Type B pancreatic cell (in vitro differentiated cells): ENCODE data around the gene SLC22A31. TPM values are rescaled to one million over a fixed set of nuclear protein-coding genes. Genes with fewer than 3 reads are reported as not detected.

ENCODE experiments used
- DNase-seq: peaks from one replicate; pipeline ENCODE4 v3.0.0; 2021; ENCODE audit warnings: mixed read lengths; ENCODE audit not compliant: unreplicated experiment; ENCODE audit errors: extremely low spot score
- H3K27ac Mint-ChIP-seq: 2 replicates; pipeline ENCODE4 v1.8.0; 2021; ENCODE audit warnings: mild to moderate bottlenecking, mixed read lengths
- H3K27me3 Mint-ChIP-seq: 2 replicates; pipeline ENCODE4 v1.8.0; 2021; ENCODE audit warnings: mixed read lengths
- H3K36me3 Mint-ChIP-seq: 2 replicates; pipeline ENCODE4 v1.8.0; 2021; ENCODE audit warnings: mixed read lengths
- H3K4me1 Mint-ChIP-seq: one replicate; pipeline ENCODE4 v1.8.0; 2021; ENCODE audit warnings: mixed read lengths; ENCODE audit not compliant: unreplicated experiment
- H3K4me3 Mint-ChIP-seq: 2 replicates; pipeline ENCODE4 v1.8.0; 2021; ENCODE audit warnings: mild to moderate bottlenecking, mixed read lengths
- H3K9me3 Mint-ChIP-seq: 2 replicates; pipeline ENCODE4 v1.8.0; 2021; ENCODE audit warnings: mixed read lengths
- total RNA-seq: library from RNA; stranded (reverse); gene quantifications from 2 replicates; pipeline ENCODE4 v1.2.1, GENCODE V29; 2021; ENCODE audit warnings: low replicate concordance
- TF ChIP-seq, protein P1 (sequence below): fragments of 200-600 bp; sonication (generic); conservative IDR thresholded peaks from 2 replicates; pipeline ENCODE4 v1.5.0; 2021; ENCODE audit warnings: antibody characterized with exemption, mild to moderate bottlenecking

Gene SLC22A31
- total RNA-seq, 1 donor from 2014 or later: 2.9 TPM

DNA sequence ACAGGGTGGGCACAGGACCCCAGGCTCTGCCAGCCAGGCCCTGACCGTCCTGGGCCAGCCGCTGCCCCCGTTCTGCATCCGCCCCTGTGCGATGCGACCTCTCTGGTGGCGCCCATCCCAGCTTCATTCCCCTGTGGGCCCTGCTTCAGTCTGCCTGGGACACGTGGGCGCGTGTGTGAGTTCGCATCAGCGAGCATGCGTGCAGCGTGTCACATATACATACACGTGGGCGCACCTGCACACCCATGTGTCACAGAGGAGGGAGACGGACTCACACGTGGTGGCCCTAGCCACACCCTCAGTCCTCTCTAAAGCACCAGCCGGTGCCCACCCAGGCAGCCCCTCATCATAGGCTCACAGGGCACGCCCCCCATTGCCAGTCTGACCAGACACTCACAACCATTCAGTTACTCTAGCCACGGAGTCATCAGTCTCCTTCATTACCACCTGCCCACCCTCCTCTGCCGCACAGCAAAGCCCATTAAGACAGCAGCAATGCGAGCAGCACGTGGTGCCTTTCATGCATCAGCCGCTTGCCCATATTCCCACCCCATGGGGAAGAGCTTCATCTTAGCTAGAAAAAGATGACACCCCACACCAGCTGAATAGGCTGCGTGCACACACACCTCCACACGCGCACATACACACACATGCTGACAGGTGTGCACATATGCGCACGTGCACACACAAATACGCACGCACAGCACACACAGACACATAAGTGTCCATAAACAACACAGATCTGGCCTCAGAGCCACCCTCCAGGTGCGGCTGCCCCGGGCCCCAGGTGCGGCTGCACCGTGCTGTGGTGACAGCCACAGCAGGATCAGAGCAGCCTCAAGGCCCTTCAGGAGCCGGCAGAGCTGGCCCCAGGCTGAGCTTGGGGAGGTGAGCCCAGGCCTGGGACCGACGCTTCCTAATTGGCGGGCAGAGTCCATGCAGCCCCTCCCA is 38.3 kb downstream of the SLC22A31 start:
- H3K9me3 Mint-ChIP-seq: no peaks in the 10 kb centered on the region
- H3K27me3 Mint-ChIP-seq: peaks cover 8% of the 10 kb centered on the region
- H3K27ac Mint-ChIP-seq: peak overlapping the region; percentile 43
- H3K4me3 Mint-ChIP-seq: no peak overlapping the region
- H3K36me3 Mint-ChIP-seq: no peaks in the 10 kb centered on the region
- H3K4me1 Mint-ChIP-seq: peaks cover 9% of the 10 kb centered on the region
- no peak for DNase-seq
- TF ChIP-seq, protein P1, sequence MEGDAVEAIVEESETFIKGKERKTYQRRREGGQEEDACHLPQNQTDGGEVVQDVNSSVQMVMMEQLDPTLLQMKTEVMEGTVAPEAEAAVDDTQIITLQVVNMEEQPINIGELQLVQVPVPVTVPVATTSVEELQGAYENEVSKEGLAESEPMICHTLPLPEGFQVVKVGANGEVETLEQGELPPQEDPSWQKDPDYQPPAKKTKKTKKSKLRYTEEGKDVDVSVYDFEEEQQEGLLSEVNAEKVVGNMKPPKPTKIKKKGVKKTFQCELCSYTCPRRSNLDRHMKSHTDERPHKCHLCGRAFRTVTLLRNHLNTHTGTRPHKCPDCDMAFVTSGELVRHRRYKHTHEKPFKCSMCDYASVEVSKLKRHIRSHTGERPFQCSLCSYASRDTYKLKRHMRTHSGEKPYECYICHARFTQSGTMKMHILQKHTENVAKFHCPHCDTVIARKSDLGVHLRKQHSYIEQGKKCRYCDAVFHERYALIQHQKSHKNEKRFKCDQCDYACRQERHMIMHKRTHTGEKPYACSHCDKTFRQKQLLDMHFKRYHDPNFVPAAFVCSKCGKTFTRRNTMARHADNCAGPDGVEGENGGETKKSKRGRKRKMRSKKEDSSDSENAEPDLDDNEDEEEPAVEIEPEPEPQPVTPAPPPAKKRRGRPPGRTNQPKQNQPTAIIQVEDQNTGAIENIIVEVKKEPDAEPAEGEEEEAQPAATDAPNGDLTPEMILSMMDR: no peak

DNA sequence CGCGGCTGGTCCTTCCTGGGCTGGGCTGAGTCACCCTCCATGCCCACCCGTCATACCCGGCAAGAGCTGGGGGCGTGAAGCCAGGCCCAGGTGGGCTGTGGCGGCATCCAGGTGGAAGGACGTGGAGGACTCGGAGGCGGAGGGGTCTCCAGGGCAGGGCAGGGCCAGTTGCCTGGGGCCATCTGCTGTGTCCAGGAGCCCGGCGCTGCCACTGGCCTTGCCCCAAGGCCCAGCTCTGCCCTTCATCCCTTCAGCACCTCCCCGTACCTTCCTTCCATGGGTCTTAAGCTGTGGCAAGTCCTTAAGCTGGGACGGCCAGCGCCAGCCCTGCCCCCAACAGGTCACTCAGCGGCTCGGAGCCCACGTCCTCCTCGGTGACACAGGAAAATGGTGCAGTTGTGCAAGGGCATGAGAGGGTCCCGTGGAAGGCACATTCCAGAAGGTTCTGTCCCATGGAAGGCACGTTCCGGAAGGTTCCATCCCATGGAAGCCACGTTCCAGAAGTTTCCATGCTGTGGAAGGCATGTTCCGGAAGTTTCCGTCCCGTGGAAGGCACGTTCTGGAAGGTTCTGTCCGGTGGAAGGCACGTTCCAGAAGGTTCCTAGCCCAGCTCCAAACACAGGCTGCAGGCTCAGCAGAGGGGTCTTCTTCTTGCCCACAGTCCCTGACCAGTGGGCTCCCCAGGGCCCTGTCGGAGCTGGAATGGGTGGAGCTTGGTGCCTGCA is 39.2 kb downstream of the SLC22A31 start:
- Mint-ChIP-seq H3K4me3 (no peak overlapping the region), H3K27me3 (peaks cover 8% of the 10 kb centered on the region), H3K9me3 (no peaks in the 10 kb centered on the region), H3K27ac (no peak overlapping the region), H3K36me3 (no peaks in the 10 kb centered on the region), H3K4me1 (peaks cover 9% of the 10 kb centered on the region)
- DNase-seq: no peak
- TF ChIP-seq, protein P1: no peak

DNA sequence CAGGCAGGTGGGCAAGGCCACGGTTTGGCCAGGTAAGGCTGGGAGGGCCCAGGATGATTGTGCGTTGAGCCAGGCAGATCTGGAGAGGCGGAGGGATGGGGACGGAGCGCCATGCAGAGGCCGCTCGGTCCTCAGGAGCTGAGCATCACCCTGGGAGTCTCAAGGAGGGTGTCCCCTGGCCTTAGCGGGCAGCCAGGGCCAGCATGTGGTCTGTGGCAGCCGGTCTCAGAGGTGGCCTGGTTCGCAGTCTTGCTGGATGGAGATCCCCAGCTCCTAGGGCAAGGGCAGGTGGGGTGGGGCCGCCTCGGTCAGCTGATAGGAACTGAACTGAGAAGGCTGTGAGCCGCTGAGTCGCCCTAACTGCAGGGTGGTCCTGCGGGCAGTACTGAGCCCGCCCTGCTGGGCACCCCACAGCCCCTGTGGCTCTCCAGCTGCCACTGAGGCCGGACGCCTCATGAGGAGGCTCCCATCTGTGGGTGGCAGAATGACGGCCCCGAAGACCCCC is 40.4 kb downstream of the SLC22A31 start:
- H3K27ac Mint-ChIP-seq: no peak overlapping the region

DNA sequence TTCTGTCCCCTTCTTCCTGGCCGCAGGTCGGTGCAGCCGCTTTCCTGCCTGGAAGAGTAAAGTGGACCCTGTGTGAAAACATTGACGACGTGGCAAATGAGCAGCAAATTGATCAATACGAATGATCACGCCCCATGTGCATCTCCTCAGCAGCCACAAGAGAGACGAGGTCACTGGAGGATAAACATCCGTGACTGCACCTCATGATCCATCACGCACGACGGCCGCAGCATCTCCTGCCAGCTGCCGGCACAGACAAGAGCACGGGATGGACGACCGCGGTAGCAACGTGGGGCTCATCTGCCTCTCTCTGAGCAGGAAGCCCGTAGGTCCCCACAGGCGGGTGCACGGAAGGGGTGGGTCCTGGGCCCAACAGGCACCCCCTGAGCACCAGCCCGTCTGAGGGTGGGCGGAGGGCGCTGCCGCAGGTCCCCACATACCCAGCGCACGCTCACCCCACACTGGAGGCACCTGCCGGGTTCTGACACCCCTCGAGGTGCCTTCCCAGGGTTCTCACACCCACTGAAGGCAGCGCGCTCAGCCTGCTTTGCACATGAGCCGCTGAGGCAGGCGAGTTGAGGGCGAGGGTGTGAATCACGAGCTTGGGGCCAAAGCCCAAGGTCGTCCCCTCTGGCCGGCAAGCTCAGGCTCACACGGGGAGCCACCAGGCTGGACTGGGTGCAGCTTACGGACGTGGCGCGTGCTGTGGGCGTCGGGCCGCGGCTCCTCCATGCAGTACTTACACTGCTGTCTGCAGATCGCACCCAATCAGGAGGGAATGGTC is 41.1 kb downstream of the SLC22A31 start:
- DNase-seq: no peak
- H3K36me3 Mint-ChIP-seq: no peaks in the 10 kb centered on the region
- H3K27ac Mint-ChIP-seq: no peak overlapping the region
- no peaks in the 10 kb centered on the region for H3K9me3 Mint-ChIP-seq
- peaks cover 6% of the 10 kb centered on the region for H3K27me3 Mint-ChIP-seq
- peaks cover 14% of the 10 kb centered on the region for H3K4me1 Mint-ChIP-seq
- no peak overlapping the region for H3K4me3 Mint-ChIP-seq
- TF ChIP-seq, protein P1: no peak

More for the DNA sequence above, 40.4 kb downstream of the SLC22A31 start:
- Mint-ChIP-seq H3K36me3 (no peaks in the 10 kb centered on the region), H3K4me3 (no peak overlapping the region), H3K9me3 (no peaks in the 10 kb centered on the region), H3K4me1 (peaks cover 17% of the 10 kb centered on the region), H3K27me3 (peaks cover 8% of the 10 kb centered on the region)
- TF ChIP-seq, protein P1: no peak
- DNase-seq: no peak

DNA sequence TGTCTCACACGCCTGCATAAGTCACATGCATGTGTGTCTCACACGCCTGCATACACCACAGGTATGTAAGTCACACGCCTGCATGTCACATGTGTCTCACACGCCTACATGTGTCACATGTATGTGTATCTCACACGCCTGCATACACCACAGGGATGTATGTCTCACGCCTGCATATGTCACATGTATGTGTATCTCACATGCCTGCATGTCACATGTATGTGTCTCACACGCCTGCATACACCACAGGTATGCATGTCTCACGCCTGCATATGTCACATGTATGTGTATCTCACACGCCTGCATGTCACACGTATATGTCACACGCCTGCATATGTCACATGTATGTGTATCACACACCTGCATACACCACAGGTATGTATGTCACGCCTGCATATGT is 42.6 kb downstream of the SLC22A31 start:
- H3K27ac Mint-ChIP-seq: no peak overlapping the region
- TF ChIP-seq, protein P1: no peak
- H3K27me3 Mint-ChIP-seq: peaks cover 5% of the 10 kb centered on the region
- H3K9me3 Mint-ChIP-seq: no peaks in the 10 kb centered on the region
- peaks cover 9% of the 10 kb centered on the region for H3K4me1 Mint-ChIP-seq
- DNase-seq: no peak
- no peak overlapping the region for H3K4me3 Mint-ChIP-seq
- H3K36me3 Mint-ChIP-seq: no peaks in the 10 kb centered on the region
